Osteocyte (in vitro differentiated cells): ENCODE measurements around the gene TNFAIP8L2. TPM values are rescaled to one million over a fixed set of nuclear protein-coding genes. Genes with fewer than 3 reads are reported as not detected.
A peak's percentile ranks its signal among the peaks of the same experiment; 100 is the strongest.
"Not testable (repeated sequence)": the region's sequence is repeated elsewhere in the genome, so short reads cannot be mapped to it uniquely, and the experiment has no call there.

Source experiments
- DNase-seq: peaks from one replicate; pipeline ENCODE4 v3.0.0; 2021; ENCODE audit warnings: mixed read lengths; ENCODE audit not compliant: unreplicated experiment; ENCODE audit errors: extremely low spot score
- H3K27ac Mint-ChIP-seq: one replicate; pipeline ENCODE4 v1.8.0; 2021; ENCODE audit warnings: mild to moderate bottlenecking, mixed read lengths; ENCODE audit not compliant: unreplicated experiment
- H3K27me3 Mint-ChIP-seq: one replicate; pipeline ENCODE4 v1.8.0; 2021; ENCODE audit warnings: mixed read lengths; ENCODE audit not compliant: unreplicated experiment
- H3K36me3 Mint-ChIP-seq: one replicate; pipeline ENCODE4 v1.8.0; 2021; ENCODE audit warnings: mixed read lengths; ENCODE audit not compliant: unreplicated experiment
- H3K4me1 Mint-ChIP-seq: one replicate; pipeline ENCODE4 v1.8.0; 2021; ENCODE audit warnings: mixed read lengths; ENCODE audit not compliant: unreplicated experiment
- H3K4me3 Mint-ChIP-seq: one replicate; pipeline ENCODE4 v1.8.0; 2021; ENCODE audit warnings: mild to moderate bottlenecking, moderate library complexity, mixed read lengths; ENCODE audit not compliant: unreplicated experiment
- H3K9me3 Mint-ChIP-seq: one replicate; pipeline ENCODE4 v1.8.0; 2021; ENCODE audit warnings: mixed read lengths; ENCODE audit not compliant: unreplicated experiment
- CTCF ChIP-seq: fragments of 200-600 bp; sonication (generic); IDR thresholded peaks from 2 replicates; pipeline ENCODE4 v1.5.0; 2021; ENCODE audit warnings: antibody characterized with exemption, mild to moderate bottlenecking, moderate library complexity
- total RNA-seq: library from RNA; stranded (reverse); gene quantifications from 2 replicates; pipeline ENCODE4 v1.2.1, GENCODE V29; 2021

Gene TNFAIP8L2
- total RNA-seq, 1 donor from 2014 or later: not detected

GRCh38 chr1:151175863-151176262 is 19.4 kb downstream of the TNFAIP8L2 start, which contains the start of gene TMOD4:
Gene TMOD4 (minus strand): TSS chr1:151175981. CDS start chr1:151174875, 1,106 bp downstream.
- H3K9me3 Mint-ChIP-seq: no peaks in the 10 kb centered on the region
- no peaks in the 10 kb centered on the region for H3K27me3 Mint-ChIP-seq
- peaks cover 35% of the 10 kb centered on the region for H3K36me3 Mint-ChIP-seq
- no peaks in the 10 kb centered on the region for H3K4me1 Mint-ChIP-seq
- H3K27ac Mint-ChIP-seq: no peak within 1 kb of the TSS
- peak; percentile 54 for TF ChIP-seq CTCF
- no peak for DNase-seq
- no peak within 1 kb of the TSS for H3K4me3 Mint-ChIP-seq

GRCh38 chr1:151176514-151177045 is 20.1 kb downstream of the TNFAIP8L2 start:
- no peak for DNase-seq
- Mint-ChIP-seq H3K4me1 (no peaks in the 10 kb centered on the region), H3K36me3 (peaks cover 42% of the 10 kb centered on the region), H3K27me3 (no peaks in the 10 kb centered on the region), H3K9me3 (no peaks in the 10 kb centered on the region), H3K27ac (no peak overlapping the region), H3K4me3 (no peak overlapping the region)
- no peak for TF ChIP-seq CTCF

- Mint-ChIP-seq H3K4me1 (peaks cover 13% of the 10 kb centered on the region), H3K4me3 (no peak overlapping the region), H3K36me3 (peaks cover 45% of the 10 kb centered on the region), H3K27me3 (no peaks in the 10 kb centered on the region), H3K27ac (no peak overlapping the region), H3K9me3 (no peaks in the 10 kb centered on the region)
- DNase-seq: no peak
- TF ChIP-seq CTCF: no peak
Measured at GRCh38 chr1:151184211-151184610, 27.8 kb downstream of the TNFAIP8L2 start.

GRCh38 chr1:151187205-151187604 is 30.8 kb downstream of the TNFAIP8L2 start:
- no peak for DNase-seq
- H3K9me3 Mint-ChIP-seq: no peaks in the 10 kb centered on the region
- H3K27ac Mint-ChIP-seq: no peak overlapping the region
- peaks cover 27% of the 10 kb centered on the region for H3K36me3 Mint-ChIP-seq
- H3K4me1 Mint-ChIP-seq: peaks cover 18% of the 10 kb centered on the region
- H3K27me3 Mint-ChIP-seq: no peaks in the 10 kb centered on the region
- no peak for TF ChIP-seq CTCF
- no peak overlapping the region for H3K4me3 Mint-ChIP-seq

GRCh38 chr1:151188667-151189066 is 32.2 kb downstream of the TNFAIP8L2 start:
- not testable (repeated sequence) for H3K27me3 Mint-ChIP-seq, DNase-seq, H3K9me3 Mint-ChIP-seq
- H3K36me3 Mint-ChIP-seq: peaks cover 17% of the 10 kb centered on the region
- H3K27ac Mint-ChIP-seq: peak overlapping the region; percentile 98
- peak overlapping the region; percentile 96 for H3K4me3 Mint-ChIP-seq
- H3K4me1 Mint-ChIP-seq: peaks cover 18% of the 10 kb centered on the region
